H9 (cell line): ENCODE results near the gene DIO1. TPM values are rescaled to one million over a fixed set of nuclear protein-coding genes. Genes with fewer than 3 reads are reported as not detected.

Experiments
- DNase-seq: peaks from one replicate; pipeline ENCODE4 v3.0.0-alpha.2; 2017
- H2AFZ ChIP-seq: one replicate; pipeline ENCODE4 v1.6.1; 2013; ENCODE audit warnings: mild to moderate bottlenecking, low read length, control low read depth, moderate library complexity
- H2AK5ac ChIP-seq: 2 replicates; pipeline ENCODE4 v1.6.1; 2013; ENCODE audit warnings: low read length, control low read depth, mixed read lengths; ENCODE audit not compliant: insufficient read length
- H2BK120ac ChIP-seq: one replicate; pipeline ENCODE4 v1.6.1; 2013; ENCODE audit warnings: low read depth, mild to moderate bottlenecking, low read length, control low read depth, inconsistent platforms; ENCODE audit not compliant: poor library complexity, severe bottlenecking
- H2BK12ac ChIP-seq: 2 replicates; pipeline ENCODE4 v1.6.1; 2013; ENCODE audit warnings: low read length, control low read depth, mixed read lengths, low read depth; ENCODE audit not compliant: insufficient read length
- H2BK15ac ChIP-seq: 2 replicates; pipeline ENCODE4 v1.6.1; 2013; ENCODE audit warnings: low read depth, low read length, control low read depth
- H2BK20ac ChIP-seq: one replicate; pipeline ENCODE4 v1.6.1; 2013; ENCODE audit warnings: low read depth, mild to moderate bottlenecking, low read length, control low read depth, inconsistent platforms; ENCODE audit not compliant: poor library complexity, severe bottlenecking
- H2BK5ac ChIP-seq: 2 replicates; pipeline ENCODE4 v1.6.1; 2013; ENCODE audit warnings: low read length, control low read depth, mixed read lengths; ENCODE audit not compliant: insufficient read length
- H3K14ac ChIP-seq: 2 replicates; pipeline ENCODE4 v1.6.1; 2013; ENCODE audit warnings: low read length, control low read depth; ENCODE audit not compliant: insufficient read depth
- H3K18ac ChIP-seq: 2 replicates; pipeline ENCODE4 v1.6.1; 2013; ENCODE audit warnings: low read depth, mild to moderate bottlenecking, mixed read lengths, low read length, control low read depth; ENCODE audit not compliant: insufficient read length
- H3K23ac ChIP-seq: 2 replicates; pipeline ENCODE4 v1.6.1; 2013; ENCODE audit warnings: low read length, control low read depth, mixed read lengths, low read depth; ENCODE audit not compliant: insufficient read length
- H3K23me2 ChIP-seq: 2 replicates; pipeline ENCODE4 v1.6.1; 2013; ENCODE audit warnings: low read depth, mild to moderate bottlenecking, mixed read lengths, low read length, control low read depth; ENCODE audit not compliant: insufficient read length, poor library complexity, severe bottlenecking
- H3K27ac ChIP-seq: 2 replicates; pipeline ENCODE4 v1.5.1; 2013; ENCODE audit warnings: low read length, control low read depth, mixed read lengths, low read depth; ENCODE audit not compliant: insufficient read length
- H3K27me3 ChIP-seq: 2 replicates; pipeline ENCODE4 v1.6.1; 2013; ENCODE audit warnings: low read length, control low read depth, inconsistent platforms; ENCODE audit not compliant: insufficient read depth
- H3K4ac ChIP-seq: 2 replicates; pipeline ENCODE4 v1.6.1; 2013; ENCODE audit warnings: low read depth, mild to moderate bottlenecking, control low read depth, inconsistent platforms, low read length, moderate library complexity
- H3K4me1 ChIP-seq: 2 replicates; pipeline ENCODE4 v1.6.1; 2013; ENCODE audit warnings: low read length, control low read depth, inconsistent platforms; ENCODE audit not compliant: insufficient read depth
- H3K4me2 ChIP-seq: 2 replicates; pipeline ENCODE4 v1.6.1; 2013; ENCODE audit warnings: low read length, control low read depth, mixed read lengths; ENCODE audit not compliant: insufficient read length, insufficient read depth
- H3K56ac ChIP-seq: 2 replicates; pipeline ENCODE4 v1.6.1; 2013; ENCODE audit warnings: low read depth, mild to moderate bottlenecking, mixed read lengths, low read length, control low read depth; ENCODE audit not compliant: insufficient read length
- H3K79me1 ChIP-seq: 2 replicates; pipeline ENCODE4 v1.6.1; 2013; ENCODE audit warnings: low read depth, mild to moderate bottlenecking, moderate library complexity, low read length, control low read depth, inconsistent platforms; ENCODE audit not compliant: insufficient read depth, poor library complexity, severe bottlenecking
- H3K79me2 ChIP-seq: 2 replicates; pipeline ENCODE4 v1.6.1; 2013; ENCODE audit warnings: low read length, control low read depth, inconsistent platforms; ENCODE audit not compliant: insufficient read depth
- H3K9ac ChIP-seq: 2 replicates; pipeline ENCODE4 v1.6.1; 2013; ENCODE audit warnings: low read length, control low read depth, mixed read lengths; ENCODE audit not compliant: insufficient read length; ENCODE audit errors: extremely low read depth
- H3K9me3 ChIP-seq: one replicate; pipeline ENCODE4 v1.6.1; 2013; ENCODE audit warnings: low read depth, low read length, inconsistent platforms; ENCODE audit not compliant: control insufficient read depth
- H3T11ph ChIP-seq: one replicate; pipeline ENCODE4 v1.6.1; 2013; ENCODE audit warnings: mild to moderate bottlenecking, low read length, control low read depth, inconsistent platforms
- H4K20me1 ChIP-seq: one replicate; pipeline ENCODE4 v1.6.1; 2013; ENCODE audit not compliant: control insufficient read depth, insufficient read length, insufficient read depth
- H4K5ac ChIP-seq: 2 replicates; pipeline ENCODE4 v1.6.1; 2013; ENCODE audit warnings: low read depth, mild to moderate bottlenecking, mixed read lengths, low read length, control low read depth; ENCODE audit not compliant: insufficient read length
- H4K8ac ChIP-seq: replicated peaks from 2 replicates; pipeline ENCODE4 v1.6.1; 2013; ENCODE audit warnings: low read length, control low read depth, mixed read lengths, low read depth; ENCODE audit not compliant: insufficient read length
- H4K91ac ChIP-seq: 2 replicates; pipeline ENCODE4 v1.6.1; 2013; ENCODE audit warnings: low read depth, mild to moderate bottlenecking, moderate library complexity, mixed read lengths, low read length, control low read depth; ENCODE audit not compliant: insufficient read length
- H3K27ac Mint-ChIP-seq, 3 experiments: 2 replicates in 2 of 3; 3 replicates in 1 of 3; pipeline ENCODE4 v1.8.0; 2020 to 2021; ENCODE audit warnings: mixed read lengths in 3 of 3, mild to moderate bottlenecking in 1 of 3, moderate library complexity in 1 of 3
- H3K27me3 Mint-ChIP-seq: 2 replicates; pipeline ENCODE4 v1.8.0; 2021; ENCODE audit warnings: low read depth, mild to moderate bottlenecking, moderate library complexity, mixed read lengths
- H3K36me3 Mint-ChIP-seq, 3 experiments: 2 replicates in 2 of 3; 3 replicates in 1 of 3; pipeline ENCODE4 v1.8.0; 2020 to 2021; ENCODE audit warnings: low read depth in 3 of 3, mixed read lengths in 3 of 3; ENCODE audit not compliant: insufficient read depth in 1 of 3
- H3K4me1 Mint-ChIP-seq, 2 experiments: 2 replicates each; pipeline ENCODE4 v1.8.0; 2020; ENCODE audit warnings: mixed read lengths in 2 of 2
- H3K4me3 Mint-ChIP-seq, 2 experiments: 2 replicates in 1 of 2; 3 replicates in 1 of 2; pipeline ENCODE4 v1.8.0; 2020 to 2021; ENCODE audit warnings: mild to moderate bottlenecking in 2 of 2, mixed read lengths in 2 of 2, moderate library complexity in 1 of 2
- H3K9me3 Mint-ChIP-seq, 2 experiments: 2 replicates in 1 of 2; 3 replicates in 1 of 2; pipeline ENCODE4 v1.8.0; 2020; ENCODE audit warnings: mild to moderate bottlenecking in 2 of 2, mixed read lengths in 2 of 2, moderate library complexity in 1 of 2
- WGBS: extraction: QIAGEN DNeasy Blood & Tissue Kit; methylation state at CpG from one replicate; pipeline ENCODE4 v1.1.7; 2013; ENCODE audit warnings: missing lambda C conversion rate, low lambda C conversion rate, mixed read lengths; ENCODE audit not compliant: insufficient read length; ENCODE audit errors: extremely low coverage; 5-methylcytosine and 5-hydroxymethylcytosine counted together
- total RNA-seq: library from RNA; stranded (reverse); gene quantifications from 2 replicates; pipeline ENCODE4 v1.2.1, GENCODE V29; 2021
- TF ChIP-seq, protein P1 (sequence below): fragments of 200-600 bp; sonication (generic); conservative IDR thresholded peaks from 3 replicates; pipeline ENCODE4 v1.8.0; 2021; ENCODE audit warnings: antibody characterized with exemption, mild to moderate bottlenecking

Gene DIO1
- total RNA-seq, 1 experiment from 2014 or later, result not detected

DNA sequence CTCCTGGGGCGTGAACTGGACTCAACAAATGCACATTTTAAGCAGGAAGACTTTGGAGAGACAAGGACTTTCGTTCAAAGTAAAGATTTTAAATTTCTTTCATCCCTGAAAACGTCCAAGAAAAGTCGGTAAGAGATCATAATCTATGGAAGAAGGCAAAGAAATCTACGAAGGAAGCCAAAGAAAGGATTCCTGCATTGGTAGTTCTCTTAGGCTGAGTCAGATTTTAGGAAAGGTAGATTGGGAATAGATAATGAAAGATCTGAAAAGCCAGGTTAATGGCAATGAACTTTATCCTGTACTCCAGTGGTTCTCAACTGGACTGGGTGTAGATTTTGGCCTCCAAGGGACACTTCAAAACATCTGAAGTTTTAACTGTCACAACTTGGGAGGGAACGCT, 49.1 kb downstream of the DIO1 start:
- Histone ChIP-seq H4K20me1 (no peaks in the 10 kb centered on the region), H2BK20ac (no peak overlapping the region), H3K79me2 (no peaks in the 10 kb centered on the region; the same call in 1 of the 2 replicates), H3K23ac (no peak overlapping the region), H4K91ac (no peak overlapping the region), H3K9me3 (no peaks in the 10 kb centered on the region), H2BK15ac (no peak overlapping the region), H3K4me2 (no peak overlapping the region), H3K9ac (no peak overlapping the region), H2BK12ac (no peak overlapping the region), H3K4me1 (no peaks in the 10 kb centered on the region), H3K27me3 (no peaks in the 10 kb centered on the region), H2AK5ac (no peak overlapping the region), H3K23me2 (peaks cover 13% of the 10 kb centered on the region), H4K5ac (no peak overlapping the region), H4K8ac (no peak overlapping the region), H3K27ac (no peak overlapping the region), H2AFZ (no peak overlapping the region), H3T11ph (no peak overlapping the region), H3K4ac (no peak overlapping the region), H2BK5ac (no peak overlapping the region), H2BK120ac (no peak overlapping the region), H3K18ac (no peak overlapping the region), H3K79me1 (no peaks in the 10 kb centered on the region), H3K14ac (no peak overlapping the region), H3K56ac (no peak overlapping the region)
- H3K36me3 Mint-ChIP-seq, result peaks cover 0 to 7% (median 4%) of the 10 kb centered on the region in 3 experiments; a peak in 4 of 7 replicates
- no CpG with 5 or more reads among the region's 6 CpGs for WGBS
- H3K27ac Mint-ChIP-seq, result 0 out of 7 replicates have a peak overlapping the region, but pooled peaks of 1 of the 3 experiments have one; percentile 31
- TF ChIP-seq, protein P1, sequence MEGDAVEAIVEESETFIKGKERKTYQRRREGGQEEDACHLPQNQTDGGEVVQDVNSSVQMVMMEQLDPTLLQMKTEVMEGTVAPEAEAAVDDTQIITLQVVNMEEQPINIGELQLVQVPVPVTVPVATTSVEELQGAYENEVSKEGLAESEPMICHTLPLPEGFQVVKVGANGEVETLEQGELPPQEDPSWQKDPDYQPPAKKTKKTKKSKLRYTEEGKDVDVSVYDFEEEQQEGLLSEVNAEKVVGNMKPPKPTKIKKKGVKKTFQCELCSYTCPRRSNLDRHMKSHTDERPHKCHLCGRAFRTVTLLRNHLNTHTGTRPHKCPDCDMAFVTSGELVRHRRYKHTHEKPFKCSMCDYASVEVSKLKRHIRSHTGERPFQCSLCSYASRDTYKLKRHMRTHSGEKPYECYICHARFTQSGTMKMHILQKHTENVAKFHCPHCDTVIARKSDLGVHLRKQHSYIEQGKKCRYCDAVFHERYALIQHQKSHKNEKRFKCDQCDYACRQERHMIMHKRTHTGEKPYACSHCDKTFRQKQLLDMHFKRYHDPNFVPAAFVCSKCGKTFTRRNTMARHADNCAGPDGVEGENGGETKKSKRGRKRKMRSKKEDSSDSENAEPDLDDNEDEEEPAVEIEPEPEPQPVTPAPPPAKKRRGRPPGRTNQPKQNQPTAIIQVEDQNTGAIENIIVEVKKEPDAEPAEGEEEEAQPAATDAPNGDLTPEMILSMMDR, result no peak
- no peak for DNase-seq
- H3K4me3 Mint-ChIP-seq, result 0 out of 5 replicates have a peak overlapping the region, but pooled peaks of 1 of the 2 experiments have one; percentile 3
- H3K9me3 Mint-ChIP-seq, result no peaks in the 10 kb centered on the region
- H3K4me1 Mint-ChIP-seq, result peaks cover 31 to 37% of the 10 kb centered on the region in 2 experiments
- H3K27me3 Mint-ChIP-seq, result no peaks in the 10 kb centered on the region; the same call in 1 of the 2 replicates
